Activated gamma-delta T cell (primary cell): Measurements from ENCODE around the gene OLIG2.

Experiments
- DNase-seq: peaks from one replicate; lab custom pipeline; 2025; lab: John Stamatoyannopoulos, UW

Gene OLIG2

DNA sequence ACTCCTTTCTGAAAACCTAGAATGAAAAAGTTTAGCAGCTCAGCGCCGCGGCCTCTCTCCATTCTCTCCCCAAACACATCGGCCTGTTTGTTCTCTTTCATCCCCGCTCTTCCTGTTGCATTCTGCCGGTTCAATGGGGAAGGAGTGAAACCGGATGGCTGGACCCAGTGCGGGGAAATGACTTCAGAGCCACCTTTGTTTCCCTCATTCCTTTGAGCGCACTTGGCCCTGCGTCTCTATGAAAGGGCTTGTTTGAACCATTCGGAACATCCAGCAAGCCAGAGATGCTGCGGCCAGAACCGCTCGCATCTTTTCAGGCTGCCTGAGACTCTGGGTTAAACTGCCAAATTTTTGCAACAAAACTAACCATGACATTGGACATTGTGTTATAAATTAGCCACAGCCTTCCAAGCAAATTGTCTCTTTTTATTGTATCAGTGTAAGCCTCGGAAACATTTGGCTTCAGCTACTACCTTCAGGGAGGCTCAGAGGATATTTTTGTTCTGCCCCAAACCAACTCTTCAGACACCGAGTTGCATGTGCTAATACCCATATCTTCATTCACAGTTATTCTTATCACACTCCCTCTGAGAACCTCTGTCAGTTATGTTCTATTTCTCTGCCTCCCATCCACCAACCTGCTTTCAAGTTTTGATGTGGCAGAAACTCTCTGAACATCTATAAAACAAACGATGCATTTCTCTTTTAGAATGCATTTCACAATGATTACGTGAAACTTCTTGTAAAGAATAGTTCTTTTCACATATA is 39.1 kb downstream of the OLIG2 start:
- DNase-seq: no peak

DNA sequence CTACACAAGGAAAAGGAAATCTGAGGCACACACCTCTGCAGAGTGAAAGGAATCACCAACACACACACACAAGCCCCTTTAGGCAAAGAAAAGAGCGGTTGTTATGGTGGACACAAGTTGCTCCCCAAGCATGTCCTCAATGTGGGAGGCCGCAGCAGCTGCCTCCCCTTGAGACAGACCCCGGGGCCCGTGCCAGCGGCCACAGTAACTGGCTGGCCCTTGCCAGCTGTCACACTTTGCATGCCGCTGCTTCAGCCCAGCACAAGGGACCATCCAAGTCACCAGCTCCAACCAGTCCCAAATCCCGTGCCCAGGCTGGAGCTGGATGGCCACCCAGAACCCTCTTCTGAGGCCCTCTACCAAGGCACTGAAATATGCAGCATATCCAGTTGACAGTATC is 41.3 kb downstream of the OLIG2 start:
- no peak for DNase-seq

DNA sequence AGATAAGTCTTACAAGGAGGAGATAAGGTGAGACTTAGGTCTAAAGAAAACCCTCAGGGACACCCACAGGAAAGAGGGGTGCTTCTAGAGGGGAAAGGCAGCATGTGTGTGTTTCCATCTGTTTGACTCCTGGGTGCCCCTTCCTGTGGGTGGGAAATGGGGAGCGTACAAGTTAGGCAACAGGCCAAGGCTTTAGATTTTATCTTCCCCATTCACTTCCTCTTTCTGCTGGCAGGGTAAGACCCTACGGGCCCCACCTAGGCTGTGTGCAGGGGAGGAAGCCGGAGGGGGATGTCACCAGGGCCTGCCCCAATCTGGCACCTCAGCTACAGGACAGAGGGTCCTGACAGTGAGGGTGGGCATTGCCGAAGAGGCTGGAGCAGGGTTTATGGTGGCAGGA is 41.7 kb downstream of the OLIG2 start:
- DNase-seq: no peak

DNA sequence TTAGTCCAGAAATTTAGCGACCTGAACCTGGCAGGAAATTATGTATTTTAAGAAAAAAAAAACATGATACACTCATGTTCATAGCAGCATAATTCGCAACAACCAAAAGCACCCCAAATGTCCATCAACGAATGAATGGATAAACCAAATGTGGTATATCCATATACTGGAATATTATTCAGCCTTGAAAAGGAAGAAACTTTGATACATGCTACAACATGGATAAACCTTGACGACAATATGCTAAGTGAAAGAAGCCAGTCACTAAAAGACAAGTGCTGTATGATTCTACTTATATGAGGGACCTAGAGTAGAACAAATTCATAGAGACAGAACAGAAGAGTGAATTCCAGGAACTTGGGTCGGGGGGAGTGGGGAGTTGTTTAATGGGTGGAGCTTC is 43.5 kb downstream of the OLIG2 start:
- DNase-seq: no peak

DNA sequence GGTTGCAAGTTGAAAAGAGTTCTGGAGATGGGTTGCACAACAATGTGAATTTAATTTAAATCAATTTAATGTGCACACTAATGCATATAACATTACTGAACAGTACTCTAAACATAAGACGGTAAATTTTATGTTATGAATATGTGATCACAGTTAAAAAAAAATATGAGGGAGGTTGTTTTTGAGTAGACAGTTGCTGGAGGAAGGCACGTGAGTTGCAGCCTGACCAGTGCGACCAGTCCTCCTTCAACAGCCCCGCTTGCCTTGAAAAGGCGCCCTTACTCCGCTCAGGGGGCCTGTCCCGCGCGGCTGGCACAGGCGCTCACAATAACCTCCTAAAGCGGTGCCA is 43.9 kb downstream of the OLIG2 start:
- no peak for DNase-seq

DNA sequence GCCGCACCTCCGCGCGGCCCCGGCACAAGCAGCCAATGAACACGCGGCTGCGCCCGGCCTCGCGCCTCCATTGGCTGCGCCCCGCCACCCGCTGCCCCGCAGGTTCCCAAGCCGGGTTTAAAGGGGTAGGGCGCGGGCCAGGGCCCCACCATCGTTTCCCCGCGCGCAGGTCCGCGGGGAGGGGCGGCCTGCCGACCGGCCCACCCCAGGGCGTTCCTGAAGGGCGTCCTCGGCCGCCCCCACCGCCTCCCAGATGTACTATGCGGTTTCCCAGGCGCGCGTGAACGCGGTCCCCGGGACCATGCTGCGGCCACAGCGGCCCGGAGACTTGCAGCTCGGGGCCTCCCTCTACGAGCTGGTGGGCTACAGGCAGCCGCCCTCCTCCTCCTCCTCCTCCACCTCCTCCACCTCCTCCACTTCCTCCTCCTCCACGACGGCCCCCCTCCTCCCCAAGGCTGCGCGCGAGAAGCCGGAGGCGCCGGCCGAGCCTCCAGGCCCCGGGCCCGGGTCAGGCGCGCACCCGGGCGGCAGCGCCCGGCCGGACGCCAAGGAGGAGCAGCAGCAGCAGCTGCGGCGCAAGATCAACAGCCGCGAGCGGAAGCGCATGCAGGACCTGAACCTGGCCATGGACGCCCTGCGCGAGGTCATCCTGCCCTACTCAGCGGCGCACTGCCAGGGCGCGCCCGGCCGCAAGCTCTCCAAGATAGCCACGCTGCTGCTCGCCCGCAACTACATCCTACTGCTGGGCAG is 44.4 kb downstream of the OLIG2 start, which contains the start of gene OLIG1:
TSS of gene OLIG1 (plus strand) at position 148 of the 750 bp plus-strand sequence. CDS start at position 254, 106 bp downstream.
- DNase-seq: no peak

DNA sequence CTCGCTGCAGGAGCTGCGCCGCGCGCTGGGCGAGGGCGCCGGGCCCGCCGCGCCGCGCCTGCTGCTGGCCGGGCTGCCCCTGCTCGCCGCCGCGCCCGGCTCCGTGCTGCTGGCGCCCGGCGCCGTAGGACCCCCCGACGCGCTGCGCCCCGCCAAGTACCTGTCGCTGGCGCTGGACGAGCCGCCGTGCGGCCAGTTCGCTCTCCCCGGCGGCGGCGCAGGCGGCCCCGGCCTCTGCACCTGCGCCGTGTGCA is 44.9 kb downstream of the OLIG2 start:
- DNase-seq: no peak

DNA sequence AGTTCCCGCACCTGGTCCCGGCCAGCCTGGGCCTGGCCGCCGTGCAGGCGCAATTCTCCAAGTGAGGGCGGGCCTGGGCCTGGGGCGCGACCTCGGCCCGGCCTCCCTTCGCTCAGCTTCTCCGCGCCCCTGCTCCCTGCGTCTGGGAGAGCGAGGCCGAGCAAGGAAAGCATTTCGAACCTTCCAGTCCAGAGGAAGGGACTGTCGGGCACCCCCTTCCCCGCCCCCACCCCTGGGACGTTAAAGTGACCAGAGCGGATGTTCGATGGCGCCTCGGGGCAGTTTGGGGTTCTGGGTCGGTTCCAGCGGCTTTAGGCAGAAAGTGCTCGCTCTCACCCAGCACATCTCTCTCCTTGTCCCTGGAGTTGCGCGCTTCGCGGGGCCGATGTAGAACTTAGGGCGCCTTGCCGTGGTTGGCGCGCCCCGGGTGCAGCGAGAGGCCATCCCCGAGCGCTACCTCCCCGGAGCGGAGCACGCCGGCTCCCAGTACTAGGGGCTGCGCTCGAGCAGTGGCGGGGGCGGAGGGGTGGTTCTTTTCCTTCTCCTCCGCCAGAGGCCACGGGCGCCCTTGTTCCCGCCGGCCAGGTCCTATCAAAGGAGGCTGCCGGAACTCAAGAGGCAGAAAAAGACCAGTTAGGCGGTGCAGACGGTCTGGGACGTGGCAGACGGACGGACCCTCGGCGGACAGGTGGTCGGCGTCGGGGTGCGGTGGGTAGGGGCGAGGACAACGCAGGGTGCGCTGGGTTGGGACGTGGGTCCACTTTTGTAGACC is 45.4 kb downstream of the OLIG2 start:
- no peak for DNase-seq

DNA sequence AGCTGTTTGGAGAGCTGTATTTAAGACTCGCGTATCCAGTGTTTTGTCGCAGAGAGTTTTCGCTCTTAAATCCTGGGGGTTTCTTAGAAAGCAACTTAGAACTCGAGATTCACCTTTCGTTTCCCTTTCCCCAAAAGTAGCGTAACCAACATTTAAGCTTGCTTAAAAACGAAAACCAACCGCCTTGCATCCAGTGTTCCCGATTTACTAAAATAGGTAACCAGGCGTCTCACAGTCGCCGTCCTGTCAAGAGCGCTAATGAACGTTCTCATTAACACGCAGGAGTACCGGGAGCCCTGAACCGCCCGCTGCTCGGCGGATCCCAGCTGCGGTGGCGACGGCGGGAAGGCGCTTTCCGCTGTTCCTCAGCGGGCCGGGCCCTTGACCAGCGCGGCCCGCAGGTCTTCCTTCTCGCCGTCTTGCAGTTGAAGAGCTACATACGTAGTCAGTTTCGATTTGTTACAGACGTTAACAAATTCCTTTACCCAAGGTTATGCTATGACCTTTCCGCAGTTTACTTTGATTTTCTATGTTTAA is 46.1 kb downstream of the OLIG2 start:
- DNase-seq: no peak

DNA sequence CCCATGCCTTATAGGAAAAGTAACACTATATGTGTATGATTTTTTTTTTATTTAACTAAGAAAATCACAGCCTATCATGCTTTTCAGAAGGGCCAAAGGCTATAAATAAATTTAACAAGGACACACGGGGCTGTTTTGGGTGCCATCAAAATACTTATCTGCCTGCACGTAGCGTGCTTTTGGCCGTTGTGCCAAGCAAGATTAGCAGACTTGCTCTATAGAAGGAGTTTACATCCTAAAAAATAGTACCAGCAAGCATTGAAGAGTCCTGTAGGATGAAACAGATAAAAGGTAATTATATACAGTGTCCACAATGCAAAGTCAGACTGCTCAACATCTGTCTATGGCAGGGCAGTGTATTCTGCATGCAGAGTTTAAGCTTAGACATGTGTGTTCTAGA is 47.9 kb downstream of the OLIG2 start:
- no peak for DNase-seq

DNA sequence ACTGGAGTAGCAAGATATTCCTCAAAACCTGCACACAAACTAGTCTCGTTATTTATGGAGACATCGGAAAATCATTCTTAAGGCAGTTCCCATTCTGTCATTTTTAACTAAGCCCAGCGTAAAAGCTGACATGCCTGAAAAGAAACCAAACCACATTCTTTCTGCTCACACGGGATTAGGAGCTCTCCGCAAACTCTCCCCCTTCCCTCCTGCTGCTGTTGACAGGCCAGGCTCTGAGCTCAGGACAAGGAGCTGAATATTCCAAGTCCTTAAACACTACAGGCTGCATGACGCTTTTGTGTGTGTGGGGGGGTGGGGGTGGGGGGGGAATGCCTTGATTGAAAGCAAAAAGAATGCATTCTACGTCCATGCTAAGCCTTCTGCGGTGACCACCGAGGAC is 49.4 kb downstream of the OLIG2 start:
- no peak for DNase-seq

DNA sequence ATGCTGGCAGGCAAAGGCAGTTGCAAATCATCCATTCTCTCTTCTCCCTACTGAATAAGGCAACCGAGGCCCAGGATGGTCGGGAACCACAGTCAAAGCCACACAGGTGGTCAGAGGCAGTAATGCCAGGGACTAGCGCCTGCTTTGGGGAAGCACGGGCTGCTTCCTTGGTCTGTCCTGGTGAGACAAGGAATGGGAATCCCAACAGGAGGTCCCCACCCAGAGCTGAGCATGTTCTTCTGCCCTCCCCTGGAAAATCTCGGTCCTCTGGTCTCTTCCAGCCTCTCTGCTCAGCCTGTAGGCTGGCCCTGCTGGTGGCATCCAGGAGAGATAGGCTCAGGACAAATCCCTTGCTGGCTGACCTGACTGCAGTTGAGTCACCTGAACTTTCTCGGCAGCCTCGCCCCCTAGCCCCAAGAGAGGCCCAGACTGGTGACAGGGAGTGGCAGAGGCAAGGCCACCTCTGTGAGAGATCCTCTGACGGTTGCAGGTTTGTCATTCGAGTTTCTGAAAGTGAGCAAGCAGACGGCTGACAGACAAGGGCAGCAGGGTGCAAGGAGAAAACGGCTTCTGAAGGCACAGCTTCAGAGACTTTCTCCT is 50.0 kb downstream of the OLIG2 start:
- no peak for DNase-seq

DNA sequence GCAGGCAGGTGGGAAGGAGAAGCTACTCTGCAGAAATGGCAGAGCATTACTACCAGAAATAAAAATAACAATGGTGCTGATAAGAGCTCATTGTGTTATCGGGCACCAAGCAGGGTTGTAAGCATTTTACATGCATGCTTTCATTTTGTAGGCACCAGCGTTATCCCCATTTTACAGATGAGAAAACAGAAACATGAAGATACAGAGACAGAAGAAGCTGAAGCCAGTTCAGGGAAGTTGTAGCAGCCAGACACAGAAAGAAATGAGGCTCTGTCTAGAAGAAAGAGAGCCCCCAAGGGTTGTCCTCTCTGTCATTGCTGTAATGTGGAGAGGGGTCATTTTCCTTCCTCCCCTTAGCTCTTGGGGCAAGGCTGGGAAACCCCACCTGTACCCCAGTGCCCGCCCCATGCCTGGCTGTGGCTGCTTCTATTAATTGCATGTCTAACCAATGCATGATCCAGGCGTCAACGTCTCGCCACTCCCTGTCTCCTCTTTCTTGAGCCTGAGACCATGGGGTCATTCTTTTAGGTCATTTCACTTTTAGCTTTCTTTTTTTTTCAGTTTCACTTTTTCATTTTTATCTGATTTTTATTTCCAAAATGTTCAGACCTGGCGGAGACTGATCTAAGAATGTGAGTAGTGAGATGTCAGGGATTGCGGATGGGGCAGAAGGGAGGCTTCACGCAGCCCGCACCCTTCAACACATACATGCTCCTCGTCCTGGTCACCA is 51.0 kb downstream of the OLIG2 start:
- no peak for DNase-seq
